HG02798 (cell line): ENCODE results near the gene EGLN3.
A peak's percentile ranks its signal among the peaks of the same experiment; 100 is the strongest.
"Not testable (repeated sequence)": the region's sequence is repeated elsewhere in the genome, so short reads cannot be mapped to it uniquely, and the experiment has no call there.

Experiments used
- ATAC-seq: cut with Tn5 transposase; IDR thresholded peaks from one replicate; pipeline ENCODE4 v1.9.1; 2021; ENCODE audit warnings: mild to moderate bottlenecking; ENCODE audit not compliant: unreplicated experiment, poor library complexity

The EGLN3 gene

GRCh38 chr14:33940561-33941011 lies 10.3 kb downstream of the EGLN3 start:
- ATAC-seq, result no peak

GRCh38 chr14:33938131-33938949 lies 12.5 kb downstream of the EGLN3 start:
- ATAC-seq, result peak; percentile 42

GRCh38 chr14:33936391-33936790 lies 14.5 kb downstream of the EGLN3 start:
- no peak for ATAC-seq

GRCh38 chr14:33934938-33935337 lies 15.9 kb downstream of the EGLN3 start:
- no peak for ATAC-seq

GRCh38 chr14:33934043-33934750 lies 16.7 kb downstream of the EGLN3 start:
- ATAC-seq, result no peak

GRCh38 chr14:33933386-33933933 lies 17.4 kb downstream of the EGLN3 start:
- ATAC-seq, result no peak

GRCh38 chr14:33932576-33933345 lies 18.1 kb downstream of the EGLN3 start:
- ATAC-seq, result no peak

- no peak for ATAC-seq
Observed at GRCh38 chr14:33932033-33932432, 18.8 kb downstream of the EGLN3 start.

GRCh38 chr14:33931461-33931860 lies 19.4 kb downstream of the EGLN3 start:
- no peak for ATAC-seq

GRCh38 chr14:33930439-33930838 lies 20.4 kb downstream of the EGLN3 start:
- ATAC-seq, result no peak

GRCh38 chr14:33929799-33930408 lies 21.0 kb downstream of the EGLN3 start:
- ATAC-seq, result no peak

- no peak for ATAC-seq
Observed at GRCh38 chr14:33928895-33929294, 22.0 kb downstream of the EGLN3 start.

- no peak for ATAC-seq
Observed at GRCh38 chr14:33927944-33928343, 22.9 kb downstream of the EGLN3 start.

- not testable (repeated sequence) for ATAC-seq
Observed at GRCh38 chr14:33926967-33927366, 23.9 kb downstream of the EGLN3 start.

GRCh38 chr14:33925946-33926345 lies 24.9 kb downstream of the EGLN3 start:
- no peak for ATAC-seq

- no peak for ATAC-seq
Observed at GRCh38 chr14:33925235-33925634, 25.6 kb downstream of the EGLN3 start.

GRCh38 chr14:33924566-33925100 lies 26.2 kb downstream of the EGLN3 start:
- ATAC-seq, result no peak

- no peak for ATAC-seq
Observed at GRCh38 chr14:33922125-33922524, 28.7 kb downstream of the EGLN3 start.

- ATAC-seq, result no peak
Observed at GRCh38 chr14:33918256-33918655, 32.6 kb downstream of the EGLN3 start.

- no peak for ATAC-seq
Observed at GRCh38 chr14:33917661-33918060, 33.2 kb downstream of the EGLN3 start.
